ENCODE results near the gene TALDO1. TPM values are rescaled to one million over a fixed set of nuclear protein-coding genes. Genes with fewer than 3 reads are reported as not detected.

Gene TALDO1
- total RNA-seq, 1 donor from 2014 or later, result 196 TPM

DNA sequence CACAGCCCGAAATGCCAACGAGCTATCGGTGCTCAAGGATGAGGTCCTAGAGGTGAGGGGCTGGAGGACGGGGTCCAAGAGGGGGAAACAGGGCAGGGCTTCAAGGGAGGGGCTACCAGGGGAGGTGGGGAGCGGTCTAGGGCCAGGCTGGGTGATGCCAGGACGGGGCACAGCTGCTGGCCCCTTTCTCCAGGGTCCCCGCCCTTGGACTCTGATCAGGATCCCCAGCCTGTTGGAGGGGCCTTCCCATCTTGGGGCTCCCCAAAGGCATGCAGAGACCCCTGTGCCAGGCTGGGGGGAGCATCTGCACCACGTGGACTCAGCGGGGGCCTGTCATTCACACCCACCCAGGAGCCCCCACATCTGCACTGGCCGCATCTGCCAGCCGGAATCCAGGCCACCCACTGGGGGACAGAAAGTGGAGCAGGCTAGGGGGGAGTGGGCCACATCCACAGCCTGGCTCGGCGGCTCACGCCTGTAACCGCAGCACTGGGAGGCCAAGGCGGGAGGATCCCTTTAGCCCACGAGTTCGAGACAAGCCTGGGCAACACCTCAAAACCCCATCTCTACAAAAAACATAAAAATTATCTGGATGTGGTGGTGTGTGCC lies 22.4 kb upstream of the TALDO1 start:
- Histone ChIP-seq H3K9me3 (no peaks in the 10 kb centered on the region), H3K27me3 (peaks cover 32% of the 10 kb centered on the region), H3K36me3 (no peaks in the 10 kb centered on the region), H3K4me3 (no peak overlapping the region), H3K27ac (no peak overlapping the region), H3K4me1 (peaks cover 26% of the 10 kb centered on the region)
- DNase-seq, result no peak
- TF ChIP-seq, protein P1, sequence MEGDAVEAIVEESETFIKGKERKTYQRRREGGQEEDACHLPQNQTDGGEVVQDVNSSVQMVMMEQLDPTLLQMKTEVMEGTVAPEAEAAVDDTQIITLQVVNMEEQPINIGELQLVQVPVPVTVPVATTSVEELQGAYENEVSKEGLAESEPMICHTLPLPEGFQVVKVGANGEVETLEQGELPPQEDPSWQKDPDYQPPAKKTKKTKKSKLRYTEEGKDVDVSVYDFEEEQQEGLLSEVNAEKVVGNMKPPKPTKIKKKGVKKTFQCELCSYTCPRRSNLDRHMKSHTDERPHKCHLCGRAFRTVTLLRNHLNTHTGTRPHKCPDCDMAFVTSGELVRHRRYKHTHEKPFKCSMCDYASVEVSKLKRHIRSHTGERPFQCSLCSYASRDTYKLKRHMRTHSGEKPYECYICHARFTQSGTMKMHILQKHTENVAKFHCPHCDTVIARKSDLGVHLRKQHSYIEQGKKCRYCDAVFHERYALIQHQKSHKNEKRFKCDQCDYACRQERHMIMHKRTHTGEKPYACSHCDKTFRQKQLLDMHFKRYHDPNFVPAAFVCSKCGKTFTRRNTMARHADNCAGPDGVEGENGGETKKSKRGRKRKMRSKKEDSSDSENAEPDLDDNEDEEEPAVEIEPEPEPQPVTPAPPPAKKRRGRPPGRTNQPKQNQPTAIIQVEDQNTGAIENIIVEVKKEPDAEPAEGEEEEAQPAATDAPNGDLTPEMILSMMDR (IDR thresholded peaks at IDR 0.05), result no peak
- ATAC-seq, result no peak
- intact Hi-C loops (cut with DNase I), result loop anchor here (5.0 to 10.0 kb wide), 2 partner anchors 63 to 170 kb away; no protein-coding TSS in a partner anchor

DNA sequence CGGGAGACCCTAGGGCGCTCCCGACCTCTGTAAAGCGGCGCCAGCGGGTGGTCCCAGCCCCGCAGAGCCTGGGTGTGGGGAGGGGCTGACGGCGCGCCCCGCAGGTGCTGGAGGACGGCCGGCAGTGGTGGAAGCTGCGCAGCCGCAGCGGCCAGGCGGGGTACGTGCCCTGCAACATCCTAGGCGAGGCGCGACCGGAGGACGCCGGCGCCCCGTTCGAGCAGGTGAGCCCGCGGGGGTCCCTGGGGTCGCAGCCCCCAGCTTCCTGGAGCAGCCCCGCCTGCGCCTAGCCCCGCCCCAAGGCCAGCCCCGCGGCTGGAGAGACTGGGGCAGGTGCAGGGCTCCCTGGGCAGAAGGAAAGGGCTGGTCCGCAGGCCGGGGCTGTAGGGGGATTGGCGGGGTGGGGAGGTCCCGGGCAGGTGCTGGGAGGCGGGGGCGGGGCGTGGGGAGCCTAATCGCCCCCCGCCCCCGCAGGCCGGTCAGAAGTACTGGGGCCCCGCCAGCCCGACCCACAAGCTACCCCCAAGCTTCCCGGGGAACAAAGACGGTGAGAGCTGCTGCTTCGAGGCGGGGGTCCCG lies 21.6 kb upstream of the TALDO1 start:
- intact Hi-C loops (cut with DNase I), result loop anchor here (10.0 kb wide), 1 partner anchor 171 kb away; no protein-coding TSS in a partner anchor
- Histone ChIP-seq H3K27me3 (peaks cover 25% of the 10 kb centered on the region), H3K9me3 (no peaks in the 10 kb centered on the region), H3K4me1 (peaks cover 25% of the 10 kb centered on the region), H3K27ac (no peak overlapping the region), H3K36me3 (no peaks in the 10 kb centered on the region), H3K4me3 (peak overlapping the region; percentile 30)
- DNase-seq (peak; percentile 65), ATAC-seq (no peak)
- TF ChIP-seq, protein P1 (IDR thresholded peaks at IDR 0.05), result no peak

DNA sequence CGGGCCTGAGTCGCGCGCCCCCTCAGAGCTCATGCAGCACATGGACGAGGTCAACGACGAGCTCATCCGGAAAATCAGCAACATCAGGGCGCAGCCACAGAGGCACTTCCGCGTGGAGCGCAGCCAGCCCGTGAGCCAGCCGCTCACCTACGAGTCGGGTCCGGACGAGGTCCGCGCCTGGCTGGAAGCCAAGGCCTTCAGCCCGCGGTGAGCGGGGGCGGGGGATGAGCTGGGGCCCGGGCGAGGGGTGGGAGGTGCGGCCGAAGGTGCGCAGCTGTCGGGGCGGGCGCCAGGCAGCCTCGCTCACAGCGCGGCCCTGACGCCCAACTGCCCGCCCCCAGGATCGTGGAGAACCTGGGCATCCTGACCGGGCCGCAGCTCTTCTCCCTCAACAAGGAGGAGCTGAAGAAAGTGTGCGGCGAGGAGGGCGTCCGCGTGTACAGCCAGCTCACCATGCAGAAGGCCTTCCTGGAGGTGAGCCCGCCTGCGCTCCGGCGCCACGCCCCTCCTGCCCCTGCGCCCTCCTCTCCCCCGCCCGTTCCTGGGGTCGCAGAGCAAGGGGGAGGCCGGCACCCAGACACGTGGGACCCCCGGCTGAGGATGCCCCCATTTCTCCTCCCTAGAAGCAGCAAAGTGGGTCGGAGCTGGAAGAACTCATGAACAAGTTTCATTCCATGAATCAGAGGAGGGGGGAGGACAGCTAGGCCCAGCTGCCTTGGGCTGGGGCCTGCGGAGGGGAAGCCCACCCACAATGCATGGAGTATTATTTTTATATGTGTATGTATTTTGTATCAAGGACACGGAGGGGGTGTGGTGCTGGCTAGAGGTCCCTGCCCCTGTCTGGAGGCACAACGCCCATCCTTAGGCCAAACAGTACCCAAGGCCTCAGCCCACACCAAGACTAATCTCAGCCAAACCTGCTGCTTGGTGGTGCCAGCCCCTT lies 20.7 kb upstream of the TALDO1 start:
- intact Hi-C loops (cut with DNase I), result loop anchor here (10.0 kb wide), 1 partner anchor 172 kb away; no protein-coding TSS in a partner anchor
- H3K27me3 ChIP-seq, result peaks cover 18% of the 10 kb centered on the region
- no peaks in the 10 kb centered on the region for H3K9me3 ChIP-seq
- H3K27ac ChIP-seq, result peak overlapping the region; percentile 51
- peak; percentile 82 for DNase-seq
- ATAC-seq, result peak; percentile 2
- TF ChIP-seq, protein P1 (IDR thresholded peaks at IDR 0.05), result no peak
- H3K4me1 ChIP-seq, result peaks cover 18% of the 10 kb centered on the region
- H3K36me3 ChIP-seq, result no peaks in the 10 kb centered on the region
- H3K4me3 ChIP-seq, result peak overlapping the region; percentile 30

DNA sequence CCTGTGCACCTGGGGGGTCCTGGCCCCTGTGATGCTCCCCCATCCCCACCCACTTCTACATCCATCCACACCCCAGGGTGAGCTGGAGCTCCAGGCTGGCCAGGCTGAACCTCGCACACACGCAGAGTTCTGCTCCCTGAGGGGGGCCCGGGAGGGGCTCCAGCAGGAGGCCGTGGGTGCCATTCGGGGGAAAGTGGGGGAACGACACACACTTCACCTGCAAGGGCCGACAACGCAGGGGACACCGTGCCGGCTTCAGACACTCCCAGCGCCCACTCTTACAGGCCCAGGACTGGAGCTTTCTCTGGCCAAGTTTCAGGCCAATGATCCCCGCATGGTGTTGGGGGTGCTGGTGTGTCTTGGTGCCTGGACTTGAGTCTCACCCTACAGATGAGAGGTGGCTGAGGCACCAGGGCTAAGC lies 20.0 kb upstream of the TALDO1 start:
- TF ChIP-seq, protein P1 (IDR thresholded peaks at IDR 0.05), result no peak
- intact Hi-C loops (cut with DNase I), result loop anchor here (10.0 kb wide), 1 partner anchor 172 kb away; no protein-coding TSS in a partner anchor
- H3K4me3 ChIP-seq, result no peak overlapping the region
- no peaks in the 10 kb centered on the region for H3K36me3 ChIP-seq
- DNase-seq (no peak), ATAC-seq (no peak)
- H3K4me1 ChIP-seq, result peaks cover 18% of the 10 kb centered on the region
- no peaks in the 10 kb centered on the region for H3K9me3 ChIP-seq
- peaks cover 10% of the 10 kb centered on the region for H3K27me3 ChIP-seq
- H3K27ac ChIP-seq, result peak overlapping the region; percentile 26

DNA sequence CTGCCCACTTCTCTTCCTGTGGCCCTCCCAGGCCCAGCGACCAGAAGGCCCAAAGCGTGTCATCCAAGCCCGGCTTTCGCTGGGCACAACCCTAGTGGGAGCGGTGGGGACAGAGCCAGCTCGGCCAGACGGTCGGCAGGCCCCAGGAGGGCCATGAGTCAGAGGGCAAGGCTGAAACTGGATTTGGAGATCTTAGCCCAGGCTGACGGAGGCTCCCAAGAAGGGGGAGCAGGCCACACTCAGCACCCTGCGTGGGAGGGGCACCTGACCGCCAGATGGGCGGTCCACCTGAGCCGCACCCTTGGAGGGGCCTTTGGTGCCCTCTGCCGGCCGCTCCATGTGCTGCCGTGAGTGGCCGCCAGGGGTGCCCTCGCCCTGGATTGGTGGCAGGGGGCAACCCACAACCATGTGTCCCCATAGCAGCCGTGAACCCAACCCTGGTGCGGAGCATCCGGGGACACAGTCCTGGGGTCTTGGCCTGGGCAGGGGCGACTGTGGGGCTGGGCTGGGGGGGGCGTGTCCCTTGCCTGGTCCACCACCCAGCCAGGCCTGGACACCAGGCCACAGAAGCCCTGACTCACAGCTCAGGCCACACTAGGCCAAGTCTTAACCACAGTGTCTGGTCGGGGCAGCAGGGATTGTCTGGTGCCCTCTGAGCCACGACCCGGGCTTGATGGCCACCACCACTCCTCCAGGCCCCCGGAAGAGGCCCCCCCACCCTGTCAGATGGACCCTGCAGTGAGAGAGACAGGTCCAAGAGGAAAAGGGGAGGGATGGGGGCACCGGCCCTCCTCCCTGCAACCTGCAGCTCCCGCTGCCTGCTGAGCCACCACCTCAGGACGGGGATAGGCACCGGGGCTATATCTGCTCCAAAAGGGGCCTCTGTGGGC lies 19.2 kb upstream of the TALDO1 start:
- TF ChIP-seq, protein P1 (IDR thresholded peaks at IDR 0.05), result peak; percentile 92
- no peaks in the 10 kb centered on the region for H3K9me3 ChIP-seq
- peak; percentile 94 for ATAC-seq
- peaks cover 18% of the 10 kb centered on the region for H3K4me1 ChIP-seq
- peak overlapping the region; percentile 26 for H3K27ac ChIP-seq
- no peaks in the 10 kb centered on the region for H3K36me3 ChIP-seq
- DNase-seq, result peak; percentile 93
- peaks cover 8% of the 10 kb centered on the region for H3K27me3 ChIP-seq
- H3K4me3 ChIP-seq, result no peak overlapping the region
- intact Hi-C loops (cut with DNase I), result loop anchor here (10.0 kb wide), 1 partner anchor 173 kb away; no protein-coding TSS in a partner anchor
